Esophagus squamous epithelium (tissue), 4 donors: ENCODE results near the gene TDRD10.
A peak's percentile ranks its signal among the peaks of the same experiment; 100 is the strongest.

Source experiments
- CTCF ChIP-seq, 6 experiments: fragments of 450-650 bp in 4 of 6; fragments of 200-600 bp in 2 of 6; sonication (generic) in 2 of 6; IDR thresholded peaks; one replicate each; pipeline ENCODE4 v1.5.1; 2016 to 2019; ENCODE audit warnings: antibody characterized with exemption in 6 of 6, mild to moderate bottlenecking in 4 of 6, moderate library complexity in 4 of 6
- POLR2A ChIP-seq, 4 donors: fragments of 450-650 bp; IDR thresholded peaks; one replicate each; pipeline ENCODE4 v1.6.1; 2017; ENCODE audit warnings: antibody characterized with exemption in 4 of 4, mild to moderate bottlenecking in 4 of 4, moderate library complexity in 3 of 4

GRCh38 chr1:154546264-154547063 lies 44.4 kb downstream of the TDRD10 start:
- TF ChIP-seq CTCF (IDR thresholded peaks at IDR 0.05), result peak in 5 of 6 experiments; percentile 45 to 70 (median 69)
- no peak for TF ChIP-seq POLR2A (IDR thresholded peaks at IDR 0.05)
